ENCODE measurements around the gene NR3C2. TPM values are rescaled to one million over a fixed set of nuclear protein-coding genes. Genes with fewer than 3 reads are reported as not detected.

Gene NR3C2
- total and polyA plus RNA-seq, 2 experiments from 2014 or later = 1.2 to 3.0 TPM

- TF ChIP-seq ZNF462 (CRISPR knock-in tag; IDR thresholded peaks at IDR 0.05) (no peak), CREB1 (CRISPR knock-in tag; IDR thresholded peaks at IDR 0.05; ENCODE audit: low read depth) (no peak), REST (IDR thresholded peaks at IDR 0.05; ENCODE audit: unreplicated experiment) (no peak), STAT1 (IDR thresholded peaks at IDR 0.05; ENCODE audit: unreplicated experiment) (no peak), EZH2 (IDR thresholded peaks at IDR 0.05; ENCODE audit: low read depth, unreplicated experiment) (no peak), EZH2phosphoT487 (IDR thresholded peaks at IDR 0.05; ENCODE audit: unreplicated experiment) (no peak), POLR2AphosphoS5 (IDR thresholded peaks at IDR 0.05; ENCODE audit: low read depth) (no peak)
Observed at GRCh38 chr4:148447681-148448080, 5.5 kb upstream of the NR3C2 start (continued).
